Measurements from ENCODE around the gene ANKRD6. TPM values are rescaled to one million over a fixed set of nuclear protein-coding genes. Genes with fewer than 3 reads are reported as not detected.

Gene ANKRD6
- total and polyA plus RNA-seq, 2 donors (not counting 1 experiment from before 2014, with no cell fraction given): 3.8 to 10.5 TPM

- Histone ChIP-seq H3K4me3 (ENCODE audit: control extremely low read depth in 1 of 5, extremely low read depth in 1 of 5, insufficient read depth in 1 of 5, low read depth in 2 of 5, low read length in 4 of 5) (no peak overlapping the region), H3K4me2 (replicated peaks; ENCODE audit: low read depth, low read length, poor library complexity, severe bottlenecking) (no peak overlapping the region), H3K27ac (ENCODE audit: low read length in 2 of 2) (no peak overlapping the region), H2AFZ (ENCODE audit: insufficient read depth, low read depth, low read length, poor library complexity, severe bottlenecking) (no peak overlapping the region), H3K4me1 (ENCODE audit: control insufficient read depth in 2 of 2, insufficient read depth in 2 of 2, low read length in 2 of 2) (no peaks in the 10 kb centered on the region), H3K9ac (ENCODE audit: low read length) (no peak overlapping the region), H3K36me3 (replicated peaks in 1 of 2; ENCODE audit: control extremely low read depth in 1 of 2, control insufficient read depth in 1 of 2, extremely low read depth in 1 of 2, insufficient read depth in 2 of 2, low read length in 1 of 2) (no peaks in the 10 kb centered on the region), H3K9me3 (ENCODE audit: control extremely low read depth in 1 of 3, control insufficient read depth in 2 of 3, insufficient read depth in 1 of 3, low read length in 2 of 3) (no peaks in the 10 kb centered on the region), H3K27me3 (replicated peaks in 1 of 4; ENCODE audit: control extremely low read depth in 1 of 4, control insufficient read depth in 3 of 4, insufficient read depth in 4 of 4, low read length in 3 of 4) (no peaks in the 10 kb centered on the region), H3K79me2 (ENCODE audit: control insufficient read depth, insufficient read depth, low read length) (no peaks in the 10 kb centered on the region), H4K20me1 (ENCODE audit: control insufficient read depth, insufficient read depth, low read length, poor library complexity, severe bottlenecking) (no peaks in the 10 kb centered on the region)
- no peaks in the 10 kb centered on the region for H3K4me1 Mint-ChIP-seq
- H3K27ac Mint-ChIP-seq: no peak overlapping the region
- WGBS (ENCODE audit: insufficient coverage): 83% methylated on average over 1 of the region's 3 CpGs
- intact Hi-C loops (cut with micrococcal nuclease): no loop called here
- H3K9me3 Mint-ChIP-seq (ENCODE audit: insufficient read depth): no peaks in the 10 kb centered on the region
- ATAC-seq (ENCODE audit: low read depth) (no peak), DNase-seq (no peak)
- ChIA-PET CTCF (interaction anchor here (2.0 kb wide), 1 partner anchor 32 kb away, joined by 8 read pairs; no protein-coding TSS in a partner anchor), POLR2A (no interaction called here)
- H3K4me3 Mint-ChIP-seq: no peak overlapping the region
- H3K27me3 Mint-ChIP-seq: peaks cover 9% of the 10 kb centered on the region
- no peak for TF ChIP-seq CTCF (IDR thresholded peaks at IDR 0.05)
Measured at GRCh38 chr6:89404512-89404911, 28.4 kb upstream of the ANKRD6 start.

GRCh38 chr6:89406141-89406540, 26.8 kb upstream of the ANKRD6 start:
- TF ChIP-seq EZH2 (IDR thresholded peaks at IDR 0.05; ENCODE audit: borderline replicate concordance, insufficient read depth, low read depth, low read length, poor library complexity, severe bottlenecking) (no peak), CTCF (IDR thresholded peaks at IDR 0.05) (no peak)
- Histone ChIP-seq H3K9ac (ENCODE audit: low read length) (no peak overlapping the region), H3K27me3 (replicated peaks in 1 of 4; ENCODE audit: control extremely low read depth in 1 of 4, control insufficient read depth in 3 of 4, insufficient read depth in 4 of 4, low read length in 3 of 4) (peaks cover 0 to 5% (median 2%) of the 10 kb centered on the region in 4 experiments), H3K36me3 (replicated peaks in 1 of 2; ENCODE audit: control extremely low read depth in 1 of 2, control insufficient read depth in 1 of 2, extremely low read depth in 1 of 2, insufficient read depth in 2 of 2, low read length in 1 of 2) (no peaks in the 10 kb centered on the region), H2AFZ (ENCODE audit: insufficient read depth, low read depth, low read length, poor library complexity, severe bottlenecking) (no peak overlapping the region), H4K20me1 (ENCODE audit: control insufficient read depth, insufficient read depth, low read length, poor library complexity, severe bottlenecking) (no peaks in the 10 kb centered on the region), H3K27ac (ENCODE audit: low read length in 2 of 2) (no peak overlapping the region), H3K4me1 (ENCODE audit: control insufficient read depth in 2 of 2, insufficient read depth in 2 of 2, low read length in 2 of 2) (peaks cover 4 to 5% of the 10 kb centered on the region in 2 donors), H3K4me2 (replicated peaks; ENCODE audit: low read depth, low read length, poor library complexity, severe bottlenecking) (no peak overlapping the region), H3K79me2 (ENCODE audit: control insufficient read depth, insufficient read depth, low read length) (no peaks in the 10 kb centered on the region), H3K4me3 (ENCODE audit: control extremely low read depth in 1 of 5, extremely low read depth in 1 of 5, insufficient read depth in 1 of 5, low read depth in 2 of 5, low read length in 4 of 5) (no peak overlapping the region), H3K9me3 (ENCODE audit: control extremely low read depth in 1 of 3, control insufficient read depth in 2 of 3, insufficient read depth in 1 of 3, low read length in 2 of 3) (no peaks in the 10 kb centered on the region)
- ATAC-seq (ENCODE audit: low read depth): no peak
- CTCF ChIA-PET: interaction anchor here (1.4 to 1.6 kb wide), 2 partner anchors 9 to 34 kb away, joined by 3 read pairs; no protein-coding TSS in a partner anchor
- no peak for DNase-seq
- Mint-ChIP-seq H3K9me3 (ENCODE audit: insufficient read depth) (no peaks in the 10 kb centered on the region), H3K4me1 (peaks cover 9% of the 10 kb centered on the region), H3K4me3 (no peak overlapping the region), H3K27ac (no peak overlapping the region), H3K27me3 (peaks cover 9% of the 10 kb centered on the region)
- POLR2A ChIA-PET: no interaction called here
- WGBS (ENCODE audit: insufficient coverage): 61% methylated on average over 7 of the region's 10 CpGs
- intact Hi-C loops (cut with micrococcal nuclease): no loop called here

Measured in B cell (primary cell).